HG02938 (cell line): ENCODE results near the gene CRYBB2.
"Not testable (repeated sequence)": the region's sequence is repeated elsewhere in the genome, so short reads cannot be mapped to it uniquely, and the experiment has no call there.

ENCODE experiments used
- ATAC-seq: cut with Tn5 transposase; IDR thresholded peaks from one replicate; pipeline ENCODE4 v1.9.1; 2021; ENCODE audit warnings: mild to moderate bottlenecking, moderate library complexity; ENCODE audit not compliant: unreplicated experiment

The CRYBB2 gene

DNA sequence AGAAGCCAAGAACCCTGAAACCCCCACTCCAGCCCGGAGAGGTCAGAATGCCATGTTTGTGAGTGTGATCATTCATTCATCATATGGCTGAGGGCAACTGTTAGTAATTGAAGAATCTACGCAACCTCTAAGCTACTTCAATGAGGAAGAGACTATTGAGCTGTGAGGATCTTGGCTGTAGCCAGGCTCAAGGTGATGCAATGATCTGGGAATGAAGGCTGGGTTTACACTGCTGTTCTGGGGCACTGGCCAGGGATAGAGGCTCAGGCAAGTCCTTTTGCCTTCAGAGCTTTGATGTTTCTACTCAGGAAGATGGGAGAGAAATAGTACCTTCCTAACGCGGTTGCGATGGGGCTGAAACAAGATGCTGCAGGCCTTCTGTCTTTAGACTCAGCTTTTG is 12.9 kb downstream of the CRYBB2 start:
- no peak for ATAC-seq

DNA sequence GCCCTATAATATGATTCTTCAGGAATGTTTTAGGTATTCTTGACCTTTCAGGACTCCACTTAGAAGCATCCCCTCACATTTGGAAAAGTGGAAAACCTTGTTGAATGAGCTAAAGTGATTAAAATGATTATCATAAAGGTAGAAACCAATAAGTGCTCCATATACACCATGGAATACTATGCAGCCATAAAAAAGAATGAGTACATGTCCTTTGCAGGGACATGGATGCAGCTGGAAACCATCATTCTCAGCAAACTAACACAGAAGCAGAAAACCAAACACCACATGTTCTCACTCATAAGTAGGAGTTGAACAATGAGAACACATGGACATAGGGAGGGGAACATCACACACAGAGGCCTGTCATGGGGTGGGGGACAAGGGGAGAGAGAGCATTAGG is 14.3 kb downstream of the CRYBB2 start:
- not testable (repeated sequence) for ATAC-seq

DNA sequence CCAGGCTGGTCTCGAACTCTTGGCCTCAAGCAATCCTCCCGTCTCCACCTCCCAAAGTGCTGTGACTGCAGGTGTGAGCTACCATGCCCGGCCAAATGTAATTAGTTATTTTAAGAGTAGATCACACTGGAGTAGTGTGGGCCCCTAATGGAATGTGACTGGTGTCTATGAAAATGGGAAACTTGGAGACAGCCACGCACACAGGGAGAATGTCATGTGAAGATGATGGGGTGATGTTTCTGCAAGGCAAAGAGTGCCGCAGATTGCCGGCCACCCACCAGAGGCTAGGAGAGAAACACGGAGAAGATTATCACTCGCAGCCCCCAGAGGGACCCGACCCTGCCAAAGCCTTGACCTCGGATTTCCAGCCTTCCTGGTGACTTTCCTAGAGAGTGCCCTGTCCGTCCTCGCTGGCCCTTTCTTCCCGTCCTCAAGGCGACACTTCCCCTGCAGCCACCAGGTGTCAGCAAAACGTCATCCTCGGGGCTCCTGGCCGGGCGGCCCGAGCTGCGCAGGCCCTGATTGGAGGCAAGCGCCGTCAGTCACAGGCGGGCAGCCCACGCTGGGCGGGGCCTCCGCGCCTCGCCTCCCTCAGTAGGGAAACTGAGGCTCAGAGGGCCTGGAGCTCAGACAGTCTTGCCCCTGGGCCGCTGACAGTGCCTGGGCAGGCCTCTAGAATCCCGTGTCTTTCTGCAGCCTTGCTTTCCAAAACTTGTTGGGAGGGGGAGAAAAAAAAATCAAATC is 16.3 kb downstream of the CRYBB2 start:
- no peak for ATAC-seq

DNA sequence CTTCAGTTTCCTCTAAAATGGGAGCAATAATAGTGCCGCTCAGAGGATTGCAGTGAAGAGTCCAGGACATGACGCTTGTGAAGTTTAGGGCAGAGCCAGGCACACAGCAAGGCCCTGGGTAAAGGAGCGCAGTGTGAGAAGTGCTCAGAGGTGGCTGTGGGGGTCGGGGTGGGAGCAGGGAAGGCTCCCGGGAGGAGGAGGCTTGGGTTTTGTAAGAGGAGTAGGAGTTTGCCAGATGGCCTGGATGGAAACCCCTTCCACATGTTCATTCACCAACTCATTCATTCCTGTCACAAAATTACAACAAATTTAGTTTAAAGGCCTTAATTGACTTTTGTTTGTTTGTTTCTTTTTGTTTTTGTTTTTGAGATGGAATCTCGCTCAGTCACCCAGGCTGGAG is 17.0 kb downstream of the CRYBB2 start:
- ATAC-seq = no peak

DNA sequence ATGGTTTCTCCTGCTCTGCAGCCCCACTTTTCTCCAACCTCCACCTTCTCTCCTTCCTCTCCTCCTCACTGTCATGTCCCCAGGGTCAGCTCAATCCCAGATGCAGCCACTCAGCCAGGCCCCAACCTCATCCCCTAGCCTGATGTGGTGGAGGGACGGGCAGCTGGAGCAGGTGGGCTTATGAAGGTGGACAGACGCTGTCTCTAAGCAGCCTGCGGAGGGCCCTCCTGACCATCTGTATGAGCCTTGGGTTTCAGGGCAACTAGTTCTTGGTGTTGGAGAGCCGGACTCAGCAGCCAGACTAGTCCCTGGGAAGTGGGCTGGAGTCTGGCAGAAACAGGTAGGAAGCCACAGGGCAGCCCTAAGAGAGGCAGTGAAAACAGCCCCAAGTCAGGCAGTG is 18.1 kb downstream of the CRYBB2 start:
- no peak for ATAC-seq

DNA sequence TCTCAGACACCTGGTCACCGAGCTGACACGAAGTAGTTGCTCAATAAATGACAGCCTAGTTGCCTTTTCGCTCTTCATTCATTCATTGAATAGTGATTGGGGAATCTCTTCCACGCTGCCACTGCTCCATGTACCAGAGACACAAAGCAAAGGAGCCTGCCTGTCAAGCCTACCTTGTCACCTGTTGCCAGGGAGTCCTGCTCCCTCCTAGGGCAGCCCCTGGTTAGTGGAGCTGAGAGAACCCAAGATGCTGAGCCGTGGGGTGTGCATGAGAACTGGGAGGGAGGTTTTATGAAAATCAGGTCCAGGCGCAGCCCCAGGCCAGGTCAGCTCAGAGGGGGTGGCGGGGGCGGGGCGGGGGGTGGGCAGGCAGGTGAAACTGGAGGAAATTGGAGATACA is 18.6 kb downstream of the CRYBB2 start:
- not testable (repeated sequence) for ATAC-seq

DNA sequence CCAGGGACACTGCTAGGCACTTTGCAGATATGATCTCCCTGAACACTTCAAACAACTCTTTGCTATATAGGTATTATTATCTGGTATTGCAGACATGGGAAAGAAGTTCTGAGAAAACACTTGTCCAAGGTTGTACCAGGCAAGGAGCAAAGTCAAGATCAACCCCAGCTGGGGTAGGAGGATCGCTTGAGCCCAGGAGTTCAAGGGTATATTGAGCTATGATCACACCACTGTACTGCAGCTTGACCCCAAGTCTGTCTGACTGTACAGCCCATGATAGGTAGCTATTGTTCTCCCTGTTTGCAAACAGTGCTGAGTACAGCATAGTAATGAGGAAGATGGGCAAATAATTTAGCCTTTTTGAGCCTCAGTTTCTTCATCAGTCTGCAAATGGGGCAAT is 35.7 kb downstream of the CRYBB2 start:
- ATAC-seq = not testable (repeated sequence)

DNA sequence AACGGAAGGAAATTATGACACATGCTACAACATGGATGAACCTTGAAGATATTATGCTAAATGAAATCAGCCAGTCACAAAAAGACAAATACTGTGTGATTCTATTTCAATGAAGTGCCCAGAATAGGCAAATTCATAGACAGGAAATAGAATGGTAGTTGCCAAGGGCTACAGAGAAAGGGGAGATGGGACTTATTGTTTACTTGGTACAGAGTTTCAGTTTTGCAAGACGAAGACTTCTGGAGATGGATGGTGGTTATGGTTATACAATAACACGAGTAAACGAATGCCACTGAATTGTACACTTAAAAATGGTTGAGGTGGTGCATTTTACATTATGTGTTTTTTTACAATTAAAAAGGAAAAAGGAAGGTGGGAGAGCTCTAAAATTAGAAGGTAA is 48.1 kb downstream of the CRYBB2 start:
- not testable (repeated sequence) for ATAC-seq

DNA sequence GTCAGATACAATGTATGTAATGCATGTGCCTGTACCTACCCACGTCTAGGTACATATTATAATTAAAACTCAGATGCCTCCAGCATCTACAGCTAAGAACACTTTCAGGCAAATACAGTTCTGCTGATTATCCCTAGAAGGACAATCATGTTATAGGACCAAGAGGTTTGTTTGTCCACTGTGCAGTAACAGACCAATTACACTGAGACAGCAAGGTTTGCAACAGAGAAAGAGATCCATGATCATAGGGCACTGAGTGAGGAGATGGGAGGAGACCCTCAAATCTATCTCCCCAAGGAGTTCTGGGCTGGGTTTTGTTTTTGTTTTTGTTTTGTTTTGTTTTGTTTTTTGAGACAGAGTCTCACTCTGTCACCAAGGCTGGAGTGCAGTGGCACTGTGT is 49.5 kb downstream of the CRYBB2 start:
- not testable (repeated sequence) for ATAC-seq

DNA sequence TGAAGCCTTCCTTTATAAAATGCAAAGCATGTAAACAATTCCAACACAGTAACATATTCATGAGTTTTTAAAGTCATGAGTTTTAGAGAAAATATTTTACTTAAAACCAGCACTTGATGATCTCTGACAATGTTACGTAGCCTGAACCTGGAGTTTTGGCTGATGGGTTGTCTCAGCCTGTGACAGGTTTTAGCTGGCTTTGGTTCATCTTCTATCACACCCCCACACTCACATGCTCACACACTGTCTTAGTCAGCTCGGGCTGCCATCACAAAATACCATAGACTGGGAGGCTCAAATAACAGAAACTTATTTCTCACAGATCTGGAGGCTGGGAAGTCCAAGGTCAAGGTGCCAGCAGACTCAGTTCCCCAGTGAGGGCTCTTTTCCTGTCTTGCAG is 50.6 kb downstream of the CRYBB2 start:
- ATAC-seq = not testable (repeated sequence)

DNA sequence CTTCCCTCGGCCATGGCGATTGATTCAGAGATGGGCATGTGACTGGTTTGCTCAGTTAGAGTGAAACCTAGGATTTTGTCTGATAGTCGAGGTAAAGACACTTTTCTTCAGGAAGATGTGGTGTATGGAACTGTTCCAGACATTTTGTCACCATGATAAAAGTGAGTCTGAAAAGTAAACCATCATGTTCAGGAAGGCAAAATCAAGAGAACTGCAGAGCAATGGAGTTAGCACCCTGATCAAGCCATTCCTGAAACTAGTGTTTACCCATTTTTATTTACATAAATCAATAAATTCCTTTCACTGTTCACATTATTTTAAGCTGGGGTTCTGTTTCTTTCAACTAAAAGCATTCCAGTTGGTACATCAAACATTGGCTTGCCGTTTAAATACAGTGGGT is 53.8 kb downstream of the CRYBB2 start:
- ATAC-seq = not testable (repeated sequence)

DNA sequence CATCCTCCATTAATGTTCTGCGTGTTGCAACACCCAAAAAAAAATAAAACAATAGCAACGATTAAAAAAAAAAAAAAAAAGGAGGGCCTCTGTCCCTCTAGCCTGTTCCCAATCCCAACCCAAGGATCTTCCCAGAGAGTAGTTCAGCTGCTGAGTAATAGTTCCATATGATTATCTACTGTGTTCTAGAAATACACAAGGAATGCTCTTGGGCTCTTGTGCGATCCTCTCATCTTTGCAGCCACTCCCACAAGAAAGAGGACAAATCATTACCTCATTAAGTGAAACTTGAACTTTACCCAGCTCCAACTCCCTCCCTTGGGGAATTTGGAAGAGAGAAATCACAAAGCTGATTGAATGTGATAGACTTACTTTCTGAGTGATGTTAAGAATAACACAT is 54.5 kb downstream of the CRYBB2 start:
- ATAC-seq = not testable (repeated sequence)

DNA sequence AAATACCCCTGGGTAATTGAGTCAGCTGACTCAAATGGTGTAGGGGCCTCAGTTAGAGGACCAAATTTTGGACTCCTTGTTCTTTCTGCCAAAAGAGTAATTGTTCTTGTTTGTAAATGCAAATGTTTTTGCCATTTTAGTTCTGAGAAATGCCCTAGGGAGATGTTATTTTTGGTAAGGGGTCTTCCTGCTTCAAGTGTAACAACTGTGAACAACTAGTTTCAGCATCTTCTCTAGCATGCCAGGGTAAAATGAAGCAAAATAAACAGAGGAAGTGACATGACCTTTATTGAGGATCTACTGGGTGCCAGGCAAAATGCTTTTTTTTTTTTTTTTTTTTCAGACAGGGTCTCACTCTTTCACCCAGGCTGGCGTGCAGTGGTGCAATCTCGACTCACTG is 60.7 kb downstream of the CRYBB2 start:
- ATAC-seq = not testable (repeated sequence)
